ENCODE data around the gene SLC6A18.

The SLC6A18 gene

DNA sequence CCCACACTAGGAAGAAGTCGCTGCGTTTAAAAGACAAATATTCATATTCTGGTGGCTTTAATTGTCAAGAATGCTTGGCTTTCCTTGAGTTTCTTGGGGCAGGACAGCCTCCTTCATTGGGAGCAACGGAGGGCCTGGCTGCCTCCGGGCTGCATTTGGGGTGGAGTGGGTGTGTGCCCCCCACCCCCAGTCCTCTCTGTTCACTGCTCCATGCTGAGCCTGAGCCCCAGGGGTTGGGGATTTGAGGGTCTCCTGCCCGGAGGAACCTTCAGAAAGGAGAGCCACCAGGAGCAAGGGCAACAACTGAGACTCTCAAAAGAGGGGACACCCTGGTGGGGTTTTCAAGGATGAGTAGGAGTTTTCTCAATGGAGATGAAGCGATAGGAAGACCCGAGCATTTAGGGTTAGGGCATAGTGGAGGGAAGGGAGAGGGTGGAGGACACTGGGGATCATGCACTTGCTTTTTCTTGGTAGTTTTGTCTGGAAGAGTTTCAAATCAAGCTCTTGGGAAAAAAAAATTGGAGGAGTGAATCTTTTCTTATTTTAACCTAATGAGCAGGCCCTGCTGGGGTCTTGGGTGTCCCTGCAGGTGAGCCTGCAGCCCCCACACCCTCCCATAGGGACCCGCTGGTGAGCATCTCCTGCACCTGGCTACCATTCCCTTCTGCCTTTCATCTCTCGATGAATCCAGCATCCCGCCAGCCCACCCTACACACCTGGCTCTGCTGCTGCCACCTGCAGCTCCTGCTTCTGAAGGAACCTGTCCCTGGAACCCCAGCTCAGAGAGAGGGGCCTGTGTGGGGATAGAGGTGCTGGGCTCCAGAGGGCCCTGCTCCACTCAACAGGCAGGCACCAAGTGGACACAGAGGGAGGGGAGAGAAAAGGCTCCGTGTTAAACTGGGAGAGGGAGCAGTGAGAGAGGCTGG is 19.7 kb upstream of the SLC6A18 start:
- ChIA-PET CTCF (interaction anchor here (0.8 to 1.1 kb wide), 2 partner anchors 23 to 31 kb away, joined by 3 to 4 read pairs; no protein-coding TSS in a partner anchor), POLR2A (no interaction called here)
- DNase-seq (ENCODE audit: extremely low spot score), result no peak
- TF ChIP-seq SP1 (IDR thresholded peaks at IDR 0.05) (no peak), ZNF384 (IDR thresholded peaks at IDR 0.05) (no peak)
- TF ChIP-seq, protein P1, sequence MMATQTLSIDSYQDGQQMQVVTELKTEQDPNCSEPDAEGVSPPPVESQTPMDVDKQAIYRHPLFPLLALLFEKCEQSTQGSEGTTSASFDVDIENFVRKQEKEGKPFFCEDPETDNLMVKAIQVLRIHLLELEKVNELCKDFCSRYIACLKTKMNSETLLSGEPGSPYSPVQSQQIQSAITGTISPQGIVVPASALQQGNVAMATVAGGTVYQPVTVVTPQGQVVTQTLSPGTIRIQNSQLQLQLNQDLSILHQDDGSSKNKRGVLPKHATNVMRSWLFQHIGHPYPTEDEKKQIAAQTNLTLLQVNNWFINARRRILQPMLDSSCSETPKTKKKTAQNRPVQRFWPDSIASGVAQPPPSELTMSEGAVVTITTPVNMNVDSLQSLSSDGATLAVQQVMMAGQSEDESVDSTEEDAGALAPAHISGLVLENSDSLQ (IDR thresholded peaks at IDR 0.05), result no peak

DNA sequence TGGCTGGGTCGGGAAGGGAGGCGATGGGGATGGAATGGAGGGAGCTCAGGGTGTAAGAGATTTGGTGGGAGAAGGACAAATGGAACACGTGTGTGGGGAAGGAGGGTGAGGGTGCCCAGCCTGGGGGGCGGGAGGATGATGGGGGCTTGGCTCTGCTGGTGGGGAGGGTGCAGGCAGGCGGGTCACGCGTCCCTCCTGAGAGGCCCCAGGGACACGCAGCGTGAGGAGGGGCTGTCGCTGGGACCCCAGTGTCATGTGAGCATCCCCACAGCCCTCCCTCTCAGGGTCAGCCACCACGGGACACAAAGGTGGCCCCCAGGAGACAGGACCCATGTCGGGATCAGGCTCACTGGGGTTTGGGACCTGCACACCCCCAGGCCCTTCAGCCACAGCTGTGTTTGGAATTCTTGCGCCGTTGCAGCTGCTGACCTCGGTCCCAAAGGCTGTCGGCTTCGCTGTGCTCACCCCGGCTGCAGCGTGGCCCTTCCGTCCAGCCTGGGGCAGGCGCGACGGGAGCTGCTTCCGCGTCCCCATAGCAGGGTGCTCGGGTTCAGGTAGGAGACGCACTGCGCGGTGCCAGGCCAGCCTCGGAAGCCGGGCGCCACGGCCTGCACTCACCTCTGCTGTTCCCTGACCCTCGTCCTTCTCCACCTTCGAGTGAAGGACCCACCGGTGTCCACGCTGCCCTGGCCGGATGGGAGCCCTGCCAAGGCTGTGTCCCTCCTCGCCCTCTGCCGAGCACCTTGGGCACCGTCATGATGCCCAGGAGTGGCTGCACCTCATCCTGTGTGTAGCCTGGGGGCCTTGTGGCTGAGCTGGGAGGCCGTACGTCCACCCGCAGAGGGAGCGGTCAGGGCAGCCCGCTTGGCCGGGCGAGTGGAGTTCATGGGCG is 18.4 kb upstream of the SLC6A18 start:
- DNase-seq (ENCODE audit: extremely low spot score), result no peak
- ChIA-PET CTCF (interaction anchor here (1.0 kb wide), 1 partner anchor 33 kb away, joined by 4 read pairs; no protein-coding TSS in a partner anchor), POLR2A (no interaction called here)
- no peak for TF ChIP-seq FOXK2 (IDR thresholded peaks at IDR 0.05)
- TF ChIP-seq HDGF (IDR thresholded peaks at IDR 0.05; ENCODE audit: borderline replicate concordance), result no peak

DNA sequence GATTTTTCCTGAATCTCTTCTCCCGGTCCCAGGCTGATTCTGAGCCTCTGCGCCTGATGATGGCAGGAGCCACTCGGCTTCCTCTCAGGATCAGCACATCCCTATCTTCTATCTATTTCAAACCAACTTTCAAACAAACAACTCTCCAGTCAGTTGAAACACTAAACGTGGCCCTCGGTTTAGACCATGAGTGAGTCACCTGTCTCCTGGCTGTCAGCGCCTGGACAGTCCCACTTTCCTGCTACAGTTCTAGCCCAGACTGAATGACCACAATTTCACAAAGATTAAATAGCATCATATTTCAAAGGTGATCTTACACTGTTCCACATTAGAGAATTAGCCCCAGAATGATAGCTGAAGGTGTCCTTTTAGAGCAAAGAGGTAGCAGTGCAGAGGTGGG is 17.6 kb upstream of the SLC6A18 start:
- CTCF ChIA-PET, result interaction anchor here (1.0 kb wide), 1 partner anchor 33 kb away, joined by 4 read pairs; no protein-coding TSS in a partner anchor

DNA sequence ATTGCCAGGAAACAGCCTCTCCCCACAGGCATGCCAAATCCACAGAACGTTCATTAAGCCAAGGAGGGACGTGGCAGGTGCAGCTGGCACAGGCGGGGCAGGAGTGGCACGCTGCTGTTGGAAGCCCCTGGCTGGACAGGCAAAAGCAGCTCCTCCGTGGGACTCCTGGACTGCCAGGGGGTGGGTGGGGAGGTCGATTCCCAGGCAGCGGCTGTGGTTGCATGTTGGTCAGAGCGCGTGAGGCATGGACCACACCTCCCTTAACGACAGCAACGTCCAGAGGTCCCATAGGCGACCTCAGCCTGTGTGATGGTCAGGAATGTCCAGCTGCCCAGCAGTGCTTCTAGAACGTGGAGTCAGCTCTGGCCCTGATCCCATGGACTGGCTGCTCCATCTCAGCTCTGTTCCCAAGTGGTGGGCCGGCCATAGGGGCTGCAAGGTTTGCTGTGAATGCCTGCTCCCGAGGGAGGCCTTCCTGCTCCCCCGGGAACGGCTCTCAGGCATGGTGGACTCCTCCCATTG is 16.9 kb upstream of the SLC6A18 start:
- no peak for TF ChIP-seq SUZ12 (IDR thresholded peaks at IDR 0.05)
- TF ChIP-seq NFRKB (IDR thresholded peaks at IDR 0.05), result no peak
- TF ChIP-seq L3MBTL2 (conservative IDR thresholded peaks at IDR 0.05), result no peak
- TF ChIP-seq CTBP1 (IDR thresholded peaks at IDR 0.05; ENCODE audit: borderline replicate concordance), result no peak
- no peak for TF ChIP-seq FOXA1 (IDR thresholded peaks at IDR 0.05)
- TF ChIP-seq ELF4 (IDR thresholded peaks at IDR 0.05), result no peak
- no peak for TF ChIP-seq ZNF384 (IDR thresholded peaks at IDR 0.05)
- TF ChIP-seq, protein P1 (IDR thresholded peaks at IDR 0.05), result no peak
- TF ChIP-seq HDGF (IDR thresholded peaks at IDR 0.05; ENCODE audit: borderline replicate concordance), result no peak
- TF ChIP-seq TARDBP (IDR thresholded peaks at IDR 0.05), result no peak
- no peak for TF ChIP-seq SP1 (IDR thresholded peaks at IDR 0.05)
- TF ChIP-seq FOXK2 (IDR thresholded peaks at IDR 0.05), result no peak
- no peak for TF ChIP-seq LEF1 (IDR thresholded peaks at IDR 0.05; ENCODE audit: borderline replicate concordance)
- TF ChIP-seq ARNT (IDR thresholded peaks at IDR 0.05), result no peak
- TF ChIP-seq FOXM1 (IDR thresholded peaks at IDR 0.05; ENCODE audit: borderline replicate concordance), result no peak
- no peak for TF ChIP-seq BHLHE40 (IDR thresholded peaks at IDR 0.05; ENCODE audit: borderline replicate concordance)
- no peak for DNase-seq (ENCODE audit: extremely low spot score)
- ChIA-PET CTCF (interaction anchor here (1.0 kb wide), 2 partner anchors 35 to 436 kb away, joined by 5 read pairs; no protein-coding TSS in a partner anchor), POLR2A (no interaction called here)

More for the DNA sequence above, 17.6 kb upstream of the SLC6A18 start:
- POLR2A ChIA-PET, result no interaction called here
- TF ChIP-seq LEF1 (IDR thresholded peaks at IDR 0.05; ENCODE audit: borderline replicate concordance), result no peak
- TF ChIP-seq FOXA1 (IDR thresholded peaks at IDR 0.05), result no peak
- TF ChIP-seq, protein P1 (IDR thresholded peaks at IDR 0.05), result no peak
- TF ChIP-seq BHLHE40 (IDR thresholded peaks at IDR 0.05; ENCODE audit: borderline replicate concordance), result no peak
- TF ChIP-seq ARNT (IDR thresholded peaks at IDR 0.05), result no peak
- no peak for TF ChIP-seq FOXM1 (IDR thresholded peaks at IDR 0.05; ENCODE audit: borderline replicate concordance)
- TF ChIP-seq HDGF (IDR thresholded peaks at IDR 0.05; ENCODE audit: borderline replicate concordance), result no peak
- TF ChIP-seq SP1 (IDR thresholded peaks at IDR 0.05), result no peak
- TF ChIP-seq L3MBTL2 (conservative IDR thresholded peaks at IDR 0.05), result no peak
- no peak for TF ChIP-seq CTBP1 (IDR thresholded peaks at IDR 0.05; ENCODE audit: borderline replicate concordance)
- DNase-seq (ENCODE audit: extremely low spot score), result no peak

DNA sequence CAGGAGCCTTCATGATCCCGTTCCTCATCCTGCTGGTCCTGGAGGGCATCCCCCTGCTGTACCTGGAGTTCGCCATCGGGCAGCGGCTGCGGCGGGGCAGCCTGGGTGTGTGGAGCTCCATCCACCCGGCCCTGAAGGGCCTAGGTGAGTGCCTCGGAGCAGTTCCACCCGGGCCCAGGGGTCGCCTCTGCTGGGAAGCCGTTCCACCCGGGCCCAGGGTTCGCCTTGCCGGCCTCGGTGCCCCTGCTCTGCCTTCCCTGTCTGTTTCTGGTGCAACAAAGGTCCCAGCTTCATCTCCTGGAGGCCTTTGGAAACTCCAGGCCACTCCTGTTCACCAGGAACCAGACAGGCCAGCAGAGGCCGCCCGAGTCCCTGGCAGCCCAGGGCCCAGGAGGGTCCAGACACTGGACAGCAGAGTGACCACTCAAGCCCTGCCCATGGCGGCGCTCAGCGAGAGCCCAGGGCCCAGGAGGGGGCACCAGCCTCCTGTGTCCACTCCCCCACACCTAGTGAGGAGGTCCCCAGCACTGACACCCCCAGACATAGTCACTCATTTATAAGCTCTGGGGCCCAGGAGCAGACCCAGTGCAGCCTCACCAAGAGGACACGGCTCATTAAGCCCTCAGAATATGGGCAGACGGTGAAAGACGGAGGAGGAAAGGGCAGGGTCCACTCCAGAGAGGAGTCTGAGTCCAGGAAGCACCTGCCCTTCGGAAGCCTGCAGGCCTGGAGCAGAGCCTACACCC is 16.3 kb upstream of the SLC6A18 start:
- ChIA-PET CTCF (interaction anchor here (0.6 to 1.0 kb wide), 3 partner anchors 35 to 436 kb away, joined by 3 to 5 read pairs (median 5); no protein-coding TSS in a partner anchor), POLR2A (no interaction called here)
- DNase-seq (ENCODE audit: extremely low spot score), result no peak
- TF ChIP-seq SUZ12 (IDR thresholded peaks at IDR 0.05), result no peak
- no peak for TF ChIP-seq CTBP1 (IDR thresholded peaks at IDR 0.05; ENCODE audit: borderline replicate concordance)
- no peak for TF ChIP-seq SP1 (IDR thresholded peaks at IDR 0.05)
- no peak for TF ChIP-seq ELF4 (IDR thresholded peaks at IDR 0.05)
- no peak for TF ChIP-seq BHLHE40 (IDR thresholded peaks at IDR 0.05; ENCODE audit: borderline replicate concordance)
- TF ChIP-seq FOXA1 (IDR thresholded peaks at IDR 0.05), result no peak
- no peak for TF ChIP-seq FOXM1 (IDR thresholded peaks at IDR 0.05; ENCODE audit: borderline replicate concordance)
- TF ChIP-seq FOXK2 (IDR thresholded peaks at IDR 0.05), result no peak
- no peak for TF ChIP-seq NFRKB (IDR thresholded peaks at IDR 0.05)
- TF ChIP-seq HDGF (IDR thresholded peaks at IDR 0.05; ENCODE audit: borderline replicate concordance), result no peak
- no peak for TF ChIP-seq ZNF384 (IDR thresholded peaks at IDR 0.05)
- no peak for TF ChIP-seq L3MBTL2 (conservative IDR thresholded peaks at IDR 0.05)
- no peak for TF ChIP-seq LEF1 (IDR thresholded peaks at IDR 0.05; ENCODE audit: borderline replicate concordance)
- TF ChIP-seq, protein P1 (IDR thresholded peaks at IDR 0.05), result no peak
- no peak for TF ChIP-seq ARNT (IDR thresholded peaks at IDR 0.05)
- TF ChIP-seq TARDBP (IDR thresholded peaks at IDR 0.05), result no peak
